ENCODE results near the gene PLEKHG7.
"Not testable (repeated sequence)": the region's sequence is repeated elsewhere in the genome, so short reads cannot be mapped to it uniquely, and the experiment has no call there.

The PLEKHG7 gene

GRCh38 chr12:92702754-92703679, at the start of gene PLEKHG7:
PLEKHG7 (plus strand) TSS chr12:92702989; CDS start chr12:92706632, 3,643 bp downstream.
- no peak for DNase-seq

- not testable (repeated sequence) for DNase-seq
These were observed 48.5 kb upstream of the PLEKHG7 start for GRCh38 chr12:92654256-92654655.

- no peak for DNase-seq
These were observed 47.9 kb upstream of the PLEKHG7 start for GRCh38 chr12:92654929-92655328.

GRCh38 chr12:92656911-92657310, 45.9 kb upstream of the PLEKHG7 start:
- DNase-seq = no peak

- DNase-seq = no peak
These were observed 45.0 kb upstream of the PLEKHG7 start for GRCh38 chr12:92657770-92658169.

- DNase-seq = no peak
These were observed 44.2 kb upstream of the PLEKHG7 start for GRCh38 chr12:92658611-92659010.

GRCh38 chr12:92661269-92661668, 41.5 kb upstream of the PLEKHG7 start:
- no peak for DNase-seq

GRCh38 chr12:92665496-92665895, 37.3 kb upstream of the PLEKHG7 start:
- no peak for DNase-seq

- DNase-seq = no peak
These were observed 34.0 kb upstream of the PLEKHG7 start for GRCh38 chr12:92668739-92669138.

- DNase-seq = not testable (repeated sequence)
These were observed 31.3 kb upstream of the PLEKHG7 start for GRCh38 chr12:92671524-92671923.

GRCh38 chr12:92673756-92674155, 29.0 kb upstream of the PLEKHG7 start:
- DNase-seq = no peak

- DNase-seq = no peak
These were observed 28.3 kb upstream of the PLEKHG7 start for GRCh38 chr12:92674500-92674899.

GRCh38 chr12:92675092-92675865, 27.5 kb upstream of the PLEKHG7 start:
- DNase-seq = no peak

- no peak for DNase-seq
These were observed 26.1 kb upstream of the PLEKHG7 start for GRCh38 chr12:92676710-92677109.

- no peak for DNase-seq
These were observed 12.2 kb upstream of the PLEKHG7 start for GRCh38 chr12:92690601-92691000.

GRCh38 chr12:92695056-92695455, 7.7 kb upstream of the PLEKHG7 start:
- no peak for DNase-seq

- DNase-seq = no peak
These were observed 7.2 kb upstream of the PLEKHG7 start for GRCh38 chr12:92695577-92695976.

- DNase-seq = no peak
These were observed 6.6 kb upstream of the PLEKHG7 start for GRCh38 chr12:92696216-92696615.

- DNase-seq = no peak
These were observed 4.3 kb upstream of the PLEKHG7 start for GRCh38 chr12:92698474-92698873.

GRCh38 chr12:92701441-92701840, 1.3 kb upstream of the PLEKHG7 start:
- no peak for DNase-seq

GRCh38 chr12:92703786-92704185, 997 bp downstream of the PLEKHG7 start:
- no peak for DNase-seq

- no peak for DNase-seq
These were observed 3.8 kb downstream of the PLEKHG7 start for GRCh38 chr12:92706594-92706993.

- DNase-seq = no peak
These were observed 5.1 kb downstream of the PLEKHG7 start for GRCh38 chr12:92707926-92708325.

- no peak for DNase-seq
These were observed 12.8 kb downstream of the PLEKHG7 start for GRCh38 chr12:92715625-92716024.

Measured in NCI-H1048 (cell line).